Peyer's patch (tissue), 4 donors: ENCODE measurements around the gene AP2A2. TPM values are rescaled to one million over a fixed set of nuclear protein-coding genes. Genes with fewer than 3 reads are reported as not detected.

ENCODE experiments used
- DNase-seq, 3 donors: peaks; one replicate each; pipeline ENCODE4 v3.0.0-alpha.2; 2017 to 2019
- H3K27ac ChIP-seq, 4 donors: fragments of 200-600 bp; sonication (generic); one replicate each; pipeline ENCODE4 v1.5.1; 2016 to 2019
- H3K27me3 ChIP-seq, 2 donors: fragments of 200-600 bp; sonication (generic); one replicate each; pipeline ENCODE4 v1.5.1; 2019
- H3K36me3 ChIP-seq, 3 donors: fragments of 200-600 bp; sonication (generic); one replicate each; pipeline ENCODE4 v1.5.1; 2016 to 2019
- H3K4me1 ChIP-seq, 4 donors: fragments of 200-600 bp; sonication (generic); one replicate each; pipeline ENCODE4 v1.5.1; 2016 to 2019
- H3K4me3 ChIP-seq, 4 donors: fragments of 200-600 bp; sonication (generic); 1 replicate in 3 of 4; 2 replicates in 1 of 4; pipeline ENCODE4 v1.5.1; 2016 to 2019; ENCODE audit warnings: mild to moderate bottlenecking in 1 of 4
- H3K9me3 ChIP-seq, 4 donors: fragments of 200-600 bp; sonication (generic); one replicate each; pipeline ENCODE4 v1.5.1; 2016 to 2019; ENCODE audit warnings: mild to moderate bottlenecking in 1 of 4
- POLR2A ChIP-seq, 2 donors: fragments of 450-650 bp; IDR thresholded peaks; one replicate each; pipeline ENCODE4 v1.5.1; 2017; ENCODE audit warnings: antibody characterized with exemption in 2 of 2, mild to moderate bottlenecking in 2 of 2, moderate library complexity in 2 of 2
- total RNA-seq, 4 donors: library from RNA; depleted of rRNA; stranded (reverse); fragments of >200 nt; gene quantifications; one replicate each; pipeline ENCODE4 v1.1.0, GENCODE V29; 2016
- TF ChIP-seq, protein P1 (sequence below), 6 experiments: fragments of 450-650 bp in 4 of 6; fragments of 200-600 bp in 2 of 6; sonication (generic) in 1 of 6; IDR thresholded peaks; one replicate each; pipeline ENCODE4 v1.5.1; 2017 to 2019; ENCODE audit warnings: antibody characterized with exemption in 6 of 6, mild to moderate bottlenecking in 3 of 6, moderate library complexity in 1 of 6

Gene AP2A2
- total RNA-seq, 4 donors from 2014 or later: 103 to 383 (median 136) TPM

DNA sequence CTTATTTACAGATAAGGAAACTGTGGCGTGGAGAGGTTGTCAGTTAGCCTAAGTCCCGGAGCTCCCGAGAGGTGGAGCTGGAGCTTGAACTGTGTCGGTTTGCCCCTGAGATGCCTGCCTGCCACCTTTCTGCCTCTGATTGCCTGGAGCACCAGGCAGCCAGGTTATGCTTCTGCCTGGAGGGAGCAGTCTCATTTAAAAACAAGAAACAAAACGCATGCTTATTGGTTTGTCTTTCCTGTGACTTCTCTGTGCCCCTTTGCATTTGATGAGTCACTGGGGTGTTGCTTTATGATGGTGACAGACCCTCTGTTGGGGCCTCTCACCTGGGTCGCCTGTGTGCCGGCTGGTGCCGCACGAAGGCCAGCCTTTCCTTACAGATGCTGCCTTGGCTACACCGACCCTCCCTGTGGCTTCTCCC lies 12.2 kb downstream of the AP2A2 start:
- no peak overlapping the region for H3K4me3 ChIP-seq
- no peaks in the 10 kb centered on the region for H3K27me3 ChIP-seq
- no peaks in the 10 kb centered on the region for H3K36me3 ChIP-seq
- no peak overlapping the region for H3K27ac ChIP-seq
- TF ChIP-seq, protein P1, sequence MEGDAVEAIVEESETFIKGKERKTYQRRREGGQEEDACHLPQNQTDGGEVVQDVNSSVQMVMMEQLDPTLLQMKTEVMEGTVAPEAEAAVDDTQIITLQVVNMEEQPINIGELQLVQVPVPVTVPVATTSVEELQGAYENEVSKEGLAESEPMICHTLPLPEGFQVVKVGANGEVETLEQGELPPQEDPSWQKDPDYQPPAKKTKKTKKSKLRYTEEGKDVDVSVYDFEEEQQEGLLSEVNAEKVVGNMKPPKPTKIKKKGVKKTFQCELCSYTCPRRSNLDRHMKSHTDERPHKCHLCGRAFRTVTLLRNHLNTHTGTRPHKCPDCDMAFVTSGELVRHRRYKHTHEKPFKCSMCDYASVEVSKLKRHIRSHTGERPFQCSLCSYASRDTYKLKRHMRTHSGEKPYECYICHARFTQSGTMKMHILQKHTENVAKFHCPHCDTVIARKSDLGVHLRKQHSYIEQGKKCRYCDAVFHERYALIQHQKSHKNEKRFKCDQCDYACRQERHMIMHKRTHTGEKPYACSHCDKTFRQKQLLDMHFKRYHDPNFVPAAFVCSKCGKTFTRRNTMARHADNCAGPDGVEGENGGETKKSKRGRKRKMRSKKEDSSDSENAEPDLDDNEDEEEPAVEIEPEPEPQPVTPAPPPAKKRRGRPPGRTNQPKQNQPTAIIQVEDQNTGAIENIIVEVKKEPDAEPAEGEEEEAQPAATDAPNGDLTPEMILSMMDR (IDR thresholded peaks at IDR 0.05): no peak
- TF ChIP-seq POLR2A (IDR thresholded peaks at IDR 0.05): no peak
- H3K4me1 ChIP-seq: peaks cover 0 to 32% (median 0%) of the 10 kb centered on the region in 4 donors
- H3K9me3 ChIP-seq: no peaks in the 10 kb centered on the region
- DNase-seq: no peak

- H3K9me3 ChIP-seq: no peaks in the 10 kb centered on the region
- H3K27me3 ChIP-seq: no peaks in the 10 kb centered on the region
- H3K4me1 ChIP-seq: peaks cover 0 to 26% (median 0%) of the 10 kb centered on the region in 4 donors
- DNase-seq: no peak
- H3K36me3 ChIP-seq: peaks cover 0 to 14% (median 0%) of the 10 kb centered on the region in 3 donors
- TF ChIP-seq, protein P1 (IDR thresholded peaks at IDR 0.05): no peak
- TF ChIP-seq POLR2A (IDR thresholded peaks at IDR 0.05): no peak
- H3K4me3 ChIP-seq: no peak overlapping the region
- no peak overlapping the region for H3K27ac ChIP-seq
These were observed 14.9 kb downstream of the AP2A2 start for GRCh38 chr11:940496-941135.

GRCh38 chr11:942823-943222 lies 17.2 kb downstream of the AP2A2 start:
- no peak for DNase-seq
- H3K9me3 ChIP-seq: no peaks in the 10 kb centered on the region
- H3K36me3 ChIP-seq: peaks cover 0 to 29% (median 0%) of the 10 kb centered on the region in 3 donors
- H3K4me1 ChIP-seq: peaks cover 0 to 26% (median 0%) of the 10 kb centered on the region in 4 donors
- peak overlapping the region in 2 of 4 donors; percentile 33 to 70 for H3K27ac ChIP-seq
- no peak overlapping the region for H3K4me3 ChIP-seq
- TF ChIP-seq POLR2A (IDR thresholded peaks at IDR 0.05): no peak
- TF ChIP-seq, protein P1 (IDR thresholded peaks at IDR 0.05): no peak
- H3K27me3 ChIP-seq: no peaks in the 10 kb centered on the region

GRCh38 chr11:944711-945470 lies 19.2 kb downstream of the AP2A2 start:
- no peak for TF ChIP-seq POLR2A (IDR thresholded peaks at IDR 0.05)
- TF ChIP-seq, protein P1 (IDR thresholded peaks at IDR 0.05): no peak
- no peaks in the 10 kb centered on the region for H3K9me3 ChIP-seq
- H3K36me3 ChIP-seq: peaks cover 0 to 29% (median 0%) of the 10 kb centered on the region in 3 donors
- H3K4me1 ChIP-seq: peaks cover 0 to 26% (median 0%) of the 10 kb centered on the region in 4 donors
- H3K27me3 ChIP-seq: no peaks in the 10 kb centered on the region
- no peak for DNase-seq
- H3K4me3 ChIP-seq: no peak overlapping the region
- peak overlapping the region in 1 of 4 donors; percentile 5 for H3K27ac ChIP-seq

GRCh38 chr11:945986-946385 lies 20.3 kb downstream of the AP2A2 start:
- Histone ChIP-seq H3K27ac (no peak overlapping the region), H3K27me3 (no peaks in the 10 kb centered on the region), H3K36me3 (peaks cover 0 to 29% (median 0%) of the 10 kb centered on the region in 3 donors), H3K4me3 (no peak overlapping the region), H3K9me3 (no peaks in the 10 kb centered on the region), H3K4me1 (peaks cover 0 to 16% (median 0%) of the 10 kb centered on the region in 4 donors)
- DNase-seq: no peak
- TF ChIP-seq POLR2A (IDR thresholded peaks at IDR 0.05): no peak
- TF ChIP-seq, protein P1 (IDR thresholded peaks at IDR 0.05): no peak
